Parathyroid adenoma (tissue), 2 donors: ENCODE measurements around the gene UHMK1.

Experiments
- H2AFZ ChIP-seq: fragments of 300-600 bp; sonication (generic); one replicate; pipeline ENCODE4 v1.7.0; 2017; ENCODE audit warnings: antibody characterized with exemption, mild to moderate bottlenecking
- H3K27ac ChIP-seq: fragments of 300-600 bp; sonication (generic); one replicate; pipeline ENCODE4 v1.7.0; 2017
- H3K27me3 ChIP-seq: fragments of 300-600 bp; sonication (generic); one replicate; pipeline ENCODE4 v1.7.0; 2017; ENCODE audit warnings: low read length; ENCODE audit not compliant: control insufficient read depth, insufficient read depth
- H3K36me3 ChIP-seq: fragments of 300-600 bp; sonication (generic); one replicate; pipeline ENCODE4 v1.7.0; 2017; ENCODE audit warnings: low read length; ENCODE audit not compliant: control insufficient read depth, insufficient read depth
- H3K4me1 ChIP-seq: fragments of 300-600 bp; sonication (generic); one replicate; pipeline ENCODE4 v1.7.0; 2017; ENCODE audit warnings: control low read depth
- H3K4me2 ChIP-seq: fragments of 300-600 bp; sonication (generic); one replicate; pipeline ENCODE4 v1.7.0; 2017; ENCODE audit warnings: low read length
- H3K4me3 ChIP-seq: fragments of 300-600 bp; sonication (generic); one replicate; pipeline ENCODE4 v1.7.0; 2017; ENCODE audit warnings: low read depth, low read length
- H3K79me2 ChIP-seq: fragments of 300-600 bp; sonication (generic); one replicate; pipeline ENCODE4 v1.7.0; 2017; ENCODE audit warnings: control low read depth
- H3K9ac ChIP-seq: fragments of 300-600 bp; sonication (generic); one replicate; pipeline ENCODE4 v1.7.0; 2017; ENCODE audit warnings: mild to moderate bottlenecking
- H3K9me3 ChIP-seq: fragments of 300-600 bp; sonication (generic); one replicate; pipeline ENCODE4 v1.7.0; 2017; ENCODE audit warnings: low read length; ENCODE audit not compliant: control insufficient read depth
- CTCF ChIP-seq: fragments of 300-600 bp; sonication (generic); IDR thresholded peaks from one replicate; pipeline ENCODE4 v1.7.0; 2017; ENCODE audit warnings: antibody characterized with exemption, mild to moderate bottlenecking
- donor health status: primary hyperparathyroidism.

Gene UHMK1

DNA sequence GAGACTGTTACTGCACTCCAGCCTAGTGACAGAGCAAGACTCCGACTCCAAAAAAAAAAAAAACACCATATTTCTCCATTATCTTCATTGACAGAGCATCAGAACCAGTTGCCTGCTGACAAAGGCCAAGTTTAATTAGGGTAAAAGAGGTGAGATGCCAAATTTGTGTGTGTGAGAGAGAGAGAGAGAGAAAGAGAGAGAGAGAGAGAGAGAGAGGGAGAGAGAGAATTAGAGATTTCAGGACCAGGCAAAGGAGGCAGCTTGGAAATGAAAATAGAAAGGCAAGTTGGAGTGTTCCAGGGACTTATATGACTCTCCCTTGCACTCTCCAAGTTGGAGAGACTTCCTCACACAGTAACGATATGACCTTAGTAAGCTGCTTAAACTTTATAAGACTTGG lies 39.6 kb downstream of the UHMK1 start:
- TF ChIP-seq CTCF = no peak
- Histone ChIP-seq H3K27ac (no peak overlapping the region), H3K4me2 (no peak overlapping the region), H3K79me2 (no peaks in the 10 kb centered on the region), H3K4me1 (no peaks in the 10 kb centered on the region), H3K36me3 (no peaks in the 10 kb centered on the region), H3K27me3 (no peaks in the 10 kb centered on the region), H3K9me3 (no peaks in the 10 kb centered on the region), H3K4me3 (no peak overlapping the region), H2AFZ (no peak overlapping the region), H3K9ac (no peak overlapping the region)

DNA sequence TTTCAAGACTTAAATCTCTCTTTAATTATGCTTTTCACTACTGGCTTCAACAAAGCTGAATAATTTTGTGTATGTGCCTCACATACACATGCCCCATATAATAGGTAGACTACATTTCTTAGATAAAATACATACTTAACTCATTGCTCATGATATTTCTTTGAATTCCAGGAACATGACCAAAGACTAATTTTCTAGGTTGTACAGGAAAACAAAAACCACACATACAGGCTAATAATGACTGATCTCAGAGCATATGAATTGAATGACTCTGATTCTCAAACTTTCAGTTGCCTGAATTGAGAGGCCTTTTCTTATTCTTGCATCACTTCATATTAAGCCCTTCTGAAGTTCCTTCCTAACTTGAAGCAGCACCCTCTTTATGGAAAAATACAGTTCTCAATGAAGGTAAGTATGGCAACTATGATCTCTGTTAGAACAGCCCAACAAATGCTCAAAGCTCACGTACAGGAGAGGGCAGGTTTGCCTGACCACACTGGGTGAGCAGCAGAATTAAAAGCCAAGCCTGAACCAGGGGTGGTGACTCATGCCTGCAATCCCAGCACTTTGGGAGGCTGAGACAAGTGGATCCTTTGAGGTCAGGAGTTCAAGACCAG lies 41.3 kb downstream of the UHMK1 start:
- Histone ChIP-seq H3K4me2 (no peak overlapping the region), H3K36me3 (no peaks in the 10 kb centered on the region), H3K9me3 (no peaks in the 10 kb centered on the region), H3K4me3 (no peak overlapping the region), H3K27ac (no peak overlapping the region), H3K27me3 (no peaks in the 10 kb centered on the region), H3K9ac (no peak overlapping the region), H2AFZ (no peak overlapping the region), H3K79me2 (no peaks in the 10 kb centered on the region), H3K4me1 (no peaks in the 10 kb centered on the region)
- TF ChIP-seq CTCF = no peak

- no peak overlapping the region for H3K4me2 ChIP-seq
- H3K36me3 ChIP-seq = no peaks in the 10 kb centered on the region
- H3K4me1 ChIP-seq = no peaks in the 10 kb centered on the region
- H3K4me3 ChIP-seq = no peak overlapping the region
- H3K27me3 ChIP-seq = no peaks in the 10 kb centered on the region
- H3K9me3 ChIP-seq = no peaks in the 10 kb centered on the region
- H3K9ac ChIP-seq = no peak overlapping the region
- TF ChIP-seq CTCF = no peak
- H2AFZ ChIP-seq = no peak overlapping the region
- no peaks in the 10 kb centered on the region for H3K79me2 ChIP-seq
- no peak overlapping the region for H3K27ac ChIP-seq
These were observed 44.1 kb downstream of the UHMK1 start for GRCh38 chr1:162541619-162542141.

DNA sequence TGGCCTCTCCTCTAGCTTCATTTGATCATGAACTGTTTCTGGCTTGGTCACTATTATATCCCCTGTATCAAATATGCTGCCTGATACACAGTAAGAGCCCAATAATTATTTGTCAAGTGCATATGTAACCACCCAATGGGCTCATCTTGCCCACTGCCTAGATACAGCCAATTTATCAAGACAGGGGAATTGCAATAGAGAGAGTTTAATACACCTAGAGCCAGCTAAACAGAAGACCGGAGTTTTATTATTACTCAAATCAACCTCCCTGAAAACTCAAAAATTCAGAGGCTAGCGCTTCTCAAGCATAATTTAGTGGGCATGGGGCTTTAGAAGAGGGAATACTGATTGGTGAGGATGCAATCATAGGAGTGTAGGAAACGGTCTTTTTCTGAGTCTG lies 45.6 kb downstream of the UHMK1 start:
- no peak overlapping the region for H3K27ac ChIP-seq
- no peak overlapping the region for H3K9ac ChIP-seq
- no peaks in the 10 kb centered on the region for H3K9me3 ChIP-seq
- H3K4me1 ChIP-seq = no peaks in the 10 kb centered on the region
- no peak overlapping the region for H3K4me3 ChIP-seq
- no peak for TF ChIP-seq CTCF
- H2AFZ ChIP-seq = no peak overlapping the region
- no peaks in the 10 kb centered on the region for H3K79me2 ChIP-seq
- no peaks in the 10 kb centered on the region for H3K27me3 ChIP-seq
- no peaks in the 10 kb centered on the region for H3K36me3 ChIP-seq
- no peak overlapping the region for H3K4me2 ChIP-seq

DNA sequence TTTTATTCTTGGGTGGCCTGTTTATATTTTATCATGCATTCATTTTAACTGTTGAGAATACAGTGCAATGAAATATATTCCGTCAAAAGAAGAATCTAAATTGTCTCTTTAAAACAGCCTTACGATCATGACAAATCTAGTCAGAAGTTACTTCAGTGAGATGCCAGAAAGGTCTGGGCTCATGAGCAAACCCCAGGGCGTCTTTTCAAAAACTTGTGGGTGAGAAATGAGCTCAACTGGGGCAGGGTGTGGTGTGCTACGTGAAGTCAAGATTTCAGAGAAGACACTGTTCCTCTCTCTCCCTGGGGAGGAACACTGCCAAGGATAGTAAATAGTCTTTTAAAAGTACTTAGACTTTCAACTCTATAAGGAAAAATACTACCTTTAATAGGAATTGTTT lies 50.6 kb downstream of the UHMK1 start:
- TF ChIP-seq CTCF = no peak

More for the DNA sequence above, 50.6 kb downstream of the UHMK1 start:
- Histone ChIP-seq H3K4me2 (no peak overlapping the region), H3K36me3 (no peaks in the 10 kb centered on the region), H3K4me1 (no peaks in the 10 kb centered on the region), H3K4me3 (no peak overlapping the region), H3K27me3 (no peaks in the 10 kb centered on the region), H2AFZ (no peak overlapping the region), H3K9ac (no peak overlapping the region), H3K27ac (no peak overlapping the region), H3K9me3 (no peaks in the 10 kb centered on the region), H3K79me2 (no peaks in the 10 kb centered on the region)
